NCI-H524 (cell line): ENCODE results near the gene PLS3.

ENCODE experiments used
- DNase-seq, 2 experiments: peaks; one replicate each; lab custom pipeline; 2025; lab: John Stamatoyannopoulos, UW

PLS3 gene

DNA sequence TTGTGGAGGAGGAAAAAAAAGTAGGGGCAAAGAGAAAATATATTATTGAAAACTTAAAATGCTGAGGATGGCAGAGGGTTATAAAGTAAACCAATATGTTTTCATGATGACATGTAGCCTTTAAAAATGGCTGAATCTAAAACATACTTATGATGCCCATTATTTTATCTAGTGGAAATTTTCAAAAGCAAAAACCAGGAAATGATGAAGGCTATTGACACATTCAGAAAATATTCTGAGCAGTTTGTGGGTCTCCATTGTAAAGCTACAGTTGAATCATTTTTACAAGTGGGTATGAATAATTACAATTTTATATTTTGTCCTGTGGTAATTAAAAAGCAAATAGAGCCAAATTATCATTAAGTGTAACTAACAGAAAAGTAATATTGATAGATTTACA lies 10.7 kb downstream of the PLS3 start:
- no peak for DNase-seq

DNA sequence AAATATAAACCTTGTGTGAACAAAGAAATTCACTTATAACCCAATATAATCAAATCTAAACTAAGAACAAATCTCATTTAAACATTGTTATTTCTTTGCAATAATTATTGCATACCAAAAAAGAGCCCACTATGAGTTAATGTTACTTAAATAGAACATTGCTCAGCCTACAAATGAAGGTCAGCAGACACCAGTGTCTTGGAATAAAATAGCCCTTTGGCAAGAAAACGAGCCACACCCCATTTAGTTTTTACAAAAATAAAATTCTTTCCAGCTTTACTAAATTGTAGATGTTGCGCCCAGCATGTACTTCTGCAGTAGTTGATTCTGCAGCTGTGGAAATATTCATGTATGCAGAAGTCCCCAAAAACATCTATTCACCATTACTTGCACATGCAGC lies 12.2 kb downstream of the PLS3 start:
- DNase-seq, result no peak

DNA sequence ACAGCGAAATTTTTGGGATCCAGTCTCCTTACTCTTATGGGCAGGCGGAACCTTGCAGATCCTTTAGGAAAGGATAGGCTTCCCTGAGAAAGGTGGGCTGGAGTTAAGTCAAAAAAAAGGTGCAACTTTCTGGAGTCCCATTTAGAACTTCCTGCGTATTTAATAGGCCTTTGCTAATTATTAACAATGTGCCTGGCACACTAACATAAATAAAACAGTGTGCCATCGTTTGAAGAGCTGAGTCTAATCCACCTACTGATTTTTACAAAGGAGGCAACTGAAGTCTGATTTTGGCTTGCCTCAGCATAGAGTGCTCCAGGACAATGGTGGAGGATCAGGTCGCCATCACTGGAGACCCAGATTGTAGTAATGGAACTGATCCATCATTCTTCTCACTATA lies 15.7 kb downstream of the PLS3 start:
- no peak for DNase-seq

DNA sequence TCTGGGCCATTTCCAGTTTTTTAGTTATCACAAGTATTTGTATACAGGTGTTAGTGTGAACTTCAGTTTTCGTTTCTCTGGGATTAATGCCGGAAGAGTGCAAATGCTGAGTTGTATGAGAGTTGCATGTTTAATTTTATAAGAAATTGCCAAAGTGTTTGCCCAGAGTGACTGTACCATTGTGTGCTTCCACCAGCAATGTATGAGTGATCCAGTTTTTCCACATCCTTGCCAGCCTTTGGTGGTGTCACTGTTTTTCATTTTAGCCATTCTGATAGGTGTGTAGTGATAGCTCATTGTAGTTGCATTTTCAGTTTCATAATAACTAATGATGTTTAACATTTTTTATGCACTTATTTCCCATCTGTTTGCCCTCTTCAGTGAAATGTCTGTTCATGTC lies 18.4 kb downstream of the PLS3 start:
- no peak for DNase-seq

DNA sequence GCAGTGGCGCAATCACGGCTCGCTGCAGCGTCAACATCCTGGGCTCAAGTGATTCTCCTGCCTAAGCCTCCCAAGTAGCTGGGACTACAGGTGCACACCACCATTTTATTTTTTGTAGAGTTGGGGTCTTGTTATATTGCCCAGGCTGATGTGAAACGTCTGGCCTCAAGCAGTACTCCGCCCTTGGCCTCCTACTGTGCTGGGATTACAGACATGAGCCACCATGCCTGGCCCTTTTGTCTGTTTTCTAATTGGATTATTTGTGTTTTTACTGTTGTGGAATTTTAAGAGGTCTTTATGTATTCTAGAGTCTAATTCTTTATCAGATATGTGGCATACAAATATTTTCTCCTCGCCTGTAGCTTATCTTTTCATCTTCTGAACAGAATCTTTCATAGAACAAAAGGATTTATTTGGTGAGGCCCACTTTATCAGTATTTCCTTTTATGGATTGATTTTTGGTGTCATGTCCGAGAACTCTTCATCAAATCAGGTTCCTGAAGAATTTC lies 18.9 kb downstream of the PLS3 start:
- no peak for DNase-seq

DNA sequence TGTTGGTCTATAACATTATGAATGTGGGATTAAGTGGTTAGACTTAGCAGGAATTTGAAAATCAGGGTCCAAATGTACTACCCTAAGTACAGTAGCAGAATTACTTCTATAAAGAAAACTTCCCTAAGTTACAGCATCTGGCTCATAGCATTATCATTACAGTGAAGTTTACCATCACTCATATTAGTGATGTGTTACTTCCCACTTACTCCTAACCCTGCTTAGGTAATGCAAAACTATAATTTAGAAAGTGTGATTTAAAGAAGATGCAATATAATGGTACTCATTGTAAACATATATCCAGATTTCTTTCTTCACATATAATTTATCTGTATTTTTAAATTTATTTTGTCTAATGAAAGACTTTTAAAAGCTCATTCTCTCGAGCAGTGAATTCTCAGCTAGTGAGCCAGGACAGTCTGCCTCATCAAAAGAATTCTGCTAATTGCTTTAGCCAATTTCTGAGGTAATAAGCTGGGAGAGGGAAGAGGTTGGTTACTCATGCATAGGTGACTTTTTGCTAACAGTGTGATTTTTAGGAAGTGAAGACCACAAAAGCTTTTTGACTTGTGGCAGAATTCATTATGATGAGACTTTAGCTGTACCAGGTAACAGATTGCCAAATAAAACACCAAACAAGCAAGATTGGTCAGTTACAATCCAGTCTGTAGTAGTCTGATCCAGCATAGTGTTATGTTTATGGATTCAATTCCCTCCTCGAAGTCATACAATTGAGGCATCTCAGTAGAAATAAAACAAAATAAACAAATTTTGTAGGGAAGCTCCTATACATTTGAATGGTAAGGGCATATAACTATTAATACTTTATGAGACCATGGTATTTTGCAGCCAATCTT lies 21.0 kb downstream of the PLS3 start:
- DNase-seq, result no peak

DNA sequence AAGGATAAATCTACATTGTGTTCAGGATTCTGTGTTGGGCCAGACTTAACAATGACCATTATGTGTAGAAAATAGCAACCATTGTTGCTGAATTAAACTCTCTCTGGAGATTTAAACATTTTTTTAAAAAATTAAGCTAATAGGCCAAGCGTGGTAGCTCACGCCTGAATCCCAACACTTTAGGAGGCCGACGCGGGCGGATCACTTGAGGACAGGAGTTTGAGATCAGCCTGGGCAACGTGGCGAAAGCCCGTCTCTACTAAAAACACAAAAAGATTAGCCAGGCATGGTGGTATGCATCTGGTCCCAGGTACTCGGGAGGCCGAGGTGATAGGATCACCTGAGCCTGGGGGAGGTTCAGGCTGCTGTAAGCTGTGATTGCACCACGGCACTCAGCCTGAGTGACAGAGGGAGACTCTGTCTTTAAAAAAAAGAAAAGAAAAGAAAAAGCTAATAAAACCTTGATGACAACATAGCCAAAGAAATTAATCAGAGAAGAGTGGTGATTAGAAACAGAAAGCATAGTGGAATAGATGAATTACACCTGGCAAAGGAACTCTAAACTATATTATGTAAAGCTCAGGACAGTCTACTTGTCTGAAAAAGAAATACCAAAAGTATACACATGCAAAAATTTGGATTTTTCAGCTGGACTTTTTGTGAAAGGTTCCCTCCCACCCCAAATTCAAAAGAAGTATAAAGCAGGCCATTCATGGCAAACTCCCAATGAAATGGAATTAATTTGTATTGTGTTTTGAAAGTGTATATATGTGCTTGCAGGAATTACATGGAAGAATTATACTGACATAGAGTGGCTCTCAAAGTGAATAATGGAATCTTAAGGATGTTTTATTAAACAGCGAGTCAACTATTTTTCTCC lies 21.9 kb downstream of the PLS3 start:
- DNase-seq, result no peak

DNA sequence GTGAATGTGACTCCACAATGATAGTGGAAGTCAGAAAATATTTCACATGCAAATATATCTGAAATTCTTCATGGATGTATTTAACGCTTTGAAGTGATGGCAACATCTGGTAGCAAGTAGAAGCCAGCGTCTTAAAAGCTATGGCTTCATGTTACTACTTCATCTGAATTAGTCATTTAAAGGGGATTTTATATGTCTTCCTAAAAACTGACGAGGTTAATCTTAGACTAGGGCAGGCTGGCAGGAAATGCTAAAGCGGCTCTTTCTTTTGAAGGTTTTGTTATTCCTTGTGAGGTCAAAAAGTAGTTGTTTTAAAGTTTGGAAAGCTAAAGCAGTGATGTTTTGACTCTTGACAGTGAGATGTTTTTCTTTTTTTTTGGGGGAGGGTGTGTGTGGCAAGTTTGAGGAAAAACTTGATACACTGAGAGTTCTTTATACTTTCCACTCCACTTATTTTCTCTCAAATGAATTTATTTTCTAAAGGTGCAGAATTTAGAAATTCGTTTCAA lies 22.6 kb downstream of the PLS3 start:
- peak in 1 of 2 experiments; percentile 74 for DNase-seq

DNA sequence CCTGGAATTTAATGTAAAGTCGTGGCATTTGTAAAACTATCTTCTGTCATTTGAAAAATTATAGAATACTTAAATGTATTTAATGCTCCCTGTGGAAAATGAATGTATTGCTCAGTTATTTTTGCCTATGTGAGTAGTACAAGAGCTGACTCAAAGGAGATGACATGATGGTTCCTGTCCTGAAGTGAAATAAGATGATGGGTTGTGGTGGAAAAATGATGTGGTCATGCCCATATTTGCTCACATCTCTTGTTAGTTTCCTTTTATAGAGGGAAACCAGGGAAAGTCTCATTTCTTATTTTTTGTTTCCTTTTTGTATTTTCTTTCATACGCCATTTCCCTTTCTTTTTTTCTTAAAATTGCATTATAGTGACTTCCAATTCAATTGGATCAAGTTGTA lies 23.7 kb downstream of the PLS3 start:
- DNase-seq, result no peak

DNA sequence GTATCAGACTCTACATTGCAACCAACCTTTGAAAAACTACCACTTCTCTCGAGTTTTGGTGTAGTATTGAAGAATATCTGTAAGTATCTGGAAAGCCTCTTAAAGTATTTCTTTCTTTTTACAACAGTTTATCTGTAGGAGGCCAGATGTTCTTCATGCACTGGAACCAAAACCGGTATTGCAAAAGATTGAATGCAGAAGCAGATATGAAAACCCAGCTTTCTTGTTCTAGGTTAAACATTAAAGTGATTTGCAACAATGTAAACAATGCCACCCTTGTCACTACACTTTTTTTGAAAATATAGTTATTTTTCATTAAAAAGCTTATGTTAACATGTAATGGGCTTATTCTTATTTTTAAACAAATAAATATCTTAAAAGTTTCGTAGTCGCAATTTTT lies 27.2 kb downstream of the PLS3 start:
- no peak for DNase-seq

DNA sequence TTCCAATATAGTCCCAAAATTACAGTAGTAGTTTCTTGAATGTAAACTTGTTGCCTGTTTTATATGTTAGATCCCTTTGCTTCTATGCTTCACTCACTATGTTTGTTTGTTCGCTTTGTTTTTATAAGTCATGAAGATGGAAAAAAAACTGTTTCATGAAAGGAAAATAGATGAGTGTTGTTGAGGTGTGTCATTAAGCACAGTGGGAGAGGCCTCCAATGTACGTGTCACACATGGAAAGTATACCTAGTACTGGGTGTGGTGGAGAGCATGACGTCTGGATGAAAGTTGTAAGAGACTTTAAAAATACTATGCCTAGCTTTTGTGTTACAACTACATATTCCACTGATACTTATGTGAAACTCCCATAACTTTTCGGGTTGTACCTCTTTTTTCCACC lies 28.4 kb downstream of the PLS3 start:
- no peak for DNase-seq

DNA sequence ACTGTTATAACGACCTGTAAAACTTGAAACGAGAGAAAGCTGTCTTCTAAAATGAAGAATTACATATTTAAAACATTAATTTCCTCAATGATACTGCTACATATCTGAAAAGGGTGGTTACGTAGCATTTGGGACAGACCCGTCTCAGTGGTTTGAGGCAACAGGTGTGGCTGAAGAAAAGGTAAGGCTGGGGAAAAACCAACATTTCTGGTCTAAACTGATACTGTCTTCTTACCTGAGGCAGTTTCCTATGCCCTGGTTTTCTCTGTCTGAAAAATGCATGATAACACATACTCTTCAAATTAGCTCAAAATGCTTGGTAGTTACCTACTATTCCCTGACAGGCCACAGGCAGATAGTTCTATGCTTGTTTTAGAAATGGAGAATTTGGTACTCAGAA lies 30.4 kb downstream of the PLS3 start:
- no peak for DNase-seq

DNA sequence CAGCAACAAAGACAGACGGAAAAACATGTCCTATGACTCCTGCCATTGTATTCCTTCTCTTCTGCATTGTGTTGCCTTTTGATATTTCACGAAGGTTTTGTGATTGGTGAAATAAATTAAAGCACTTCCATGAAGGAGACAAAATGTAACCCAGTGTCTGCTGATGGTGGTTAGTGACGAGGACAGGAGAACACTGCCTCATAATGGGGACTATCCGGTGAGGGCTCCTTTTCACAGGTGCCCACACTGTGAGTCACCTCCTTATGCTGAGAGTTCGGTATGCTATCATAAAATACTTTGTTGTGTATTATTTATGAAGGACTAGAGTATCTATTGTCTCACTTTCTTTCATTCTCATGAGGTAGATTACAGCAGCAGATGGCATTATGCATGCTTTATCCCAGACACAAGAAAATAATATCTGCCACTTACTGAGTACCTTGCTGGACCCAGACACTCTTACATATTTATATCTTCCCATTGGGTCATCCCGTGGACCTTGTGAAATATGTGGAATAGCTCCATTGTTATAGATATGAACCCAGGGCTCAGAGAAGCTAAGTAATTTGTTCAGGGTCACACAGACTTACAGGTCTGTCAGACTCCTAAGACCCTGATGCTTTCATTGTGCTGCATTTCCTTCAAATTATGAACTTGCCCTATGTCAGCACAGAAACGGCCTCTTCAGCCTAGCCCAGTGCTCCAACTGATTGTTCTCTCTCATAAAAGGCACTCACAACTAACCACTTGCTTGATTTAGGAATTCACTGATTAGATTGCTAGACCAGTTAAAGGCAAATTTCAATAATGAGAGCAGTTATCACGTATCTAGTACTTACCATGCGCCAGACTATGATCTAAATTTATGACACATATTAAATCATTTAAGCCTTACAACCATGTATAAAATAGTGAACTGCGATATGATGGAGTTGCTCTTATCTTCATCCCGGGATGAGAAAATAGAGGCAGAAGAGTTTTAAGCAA lies 31.2 kb downstream of the PLS3 start:
- peak in 1 of 2 experiments; percentile 16 for DNase-seq

DNA sequence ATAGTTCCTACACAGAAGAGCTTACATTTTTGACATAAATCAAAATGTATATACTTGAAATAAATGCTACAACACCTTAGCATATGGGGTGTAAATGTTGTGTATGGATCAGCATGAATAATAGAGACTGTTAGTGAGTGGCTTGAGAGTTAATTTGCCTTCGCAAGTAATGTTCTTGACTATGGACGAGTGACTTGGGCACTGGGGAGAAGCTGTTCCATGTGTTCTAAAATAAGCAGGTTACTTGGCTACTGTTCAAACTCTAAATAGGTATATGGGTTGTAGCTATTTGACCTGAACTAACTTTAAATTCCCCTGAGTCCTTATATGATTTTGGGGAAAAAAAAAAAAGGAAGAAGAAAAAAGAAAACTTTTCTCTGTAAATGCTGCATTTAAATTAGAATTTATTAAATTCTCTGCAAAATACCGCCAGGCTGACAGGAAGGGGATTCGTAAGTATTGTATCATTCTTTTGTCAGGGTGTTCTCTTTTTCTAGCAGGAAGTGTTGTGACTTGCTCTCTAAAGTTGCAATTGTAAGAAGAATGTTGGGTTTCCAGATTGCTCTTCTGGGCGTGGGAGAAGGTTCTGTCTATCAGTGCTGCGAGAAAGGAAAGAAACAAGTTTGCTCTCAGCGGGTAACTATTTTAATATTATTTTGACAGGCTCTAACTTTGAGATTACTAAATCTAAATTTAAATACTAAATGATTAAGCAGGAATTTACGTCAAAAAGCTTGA lies 32.2 kb downstream of the PLS3 start:
- no peak for DNase-seq

DNA sequence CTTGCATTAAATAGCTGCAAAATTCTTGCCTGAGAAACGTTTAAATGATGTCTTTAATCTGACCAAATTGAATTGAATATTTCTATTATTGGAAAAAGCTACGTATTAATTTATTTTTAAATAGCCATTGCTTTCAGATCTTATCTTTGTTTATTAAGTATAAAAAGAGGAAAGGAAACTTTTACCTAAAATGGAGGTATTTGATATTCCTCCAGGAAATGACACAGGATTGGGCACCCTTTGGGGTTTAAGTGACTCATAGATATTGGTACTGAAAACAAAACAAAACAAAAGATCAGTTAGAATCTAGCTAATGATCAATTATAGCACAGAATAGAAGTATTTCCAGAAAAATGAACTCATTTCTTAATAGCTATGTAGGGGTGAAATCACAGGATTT lies 34.1 kb downstream of the PLS3 start:
- DNase-seq, result no peak

DNA sequence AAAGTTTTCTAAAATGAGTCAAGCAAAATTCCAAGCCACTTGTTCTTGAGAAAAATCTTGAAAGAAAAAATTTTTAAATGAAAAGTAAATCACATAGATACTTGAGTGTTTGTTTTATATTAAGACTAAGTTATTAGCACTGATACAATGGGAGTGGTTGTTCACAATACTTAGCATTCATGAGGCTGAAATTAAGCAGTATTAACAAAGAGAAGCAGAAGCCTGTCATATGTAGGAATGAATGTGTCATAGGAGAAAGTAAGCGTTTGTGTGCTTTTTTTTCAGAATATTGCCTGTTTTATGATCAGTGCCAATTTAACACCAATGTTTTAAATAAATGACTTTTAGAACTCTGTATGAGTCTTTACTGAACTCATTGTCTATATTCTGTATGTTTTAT lies 37.6 kb downstream of the PLS3 start:
- DNase-seq, result no peak

DNA sequence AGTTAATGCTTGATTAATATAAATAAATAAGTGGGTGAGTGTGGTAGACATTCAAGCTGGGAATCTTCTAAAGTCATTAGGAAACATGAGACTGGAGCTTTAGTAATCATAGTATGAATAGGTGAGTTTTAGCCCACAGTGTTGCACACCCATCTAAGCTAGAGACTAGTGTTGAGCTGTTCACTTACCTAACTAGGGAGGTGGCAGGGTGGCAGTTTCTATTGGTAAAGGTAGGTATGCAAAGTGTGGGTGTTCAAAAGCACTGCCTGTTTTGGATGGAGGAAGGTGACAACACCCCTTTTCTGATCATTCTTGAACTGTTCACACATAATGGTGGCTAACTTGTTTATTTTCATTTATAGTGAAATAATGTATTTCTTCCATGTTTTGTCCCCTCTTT lies 41.3 kb downstream of the PLS3 start:
- no peak for DNase-seq

DNA sequence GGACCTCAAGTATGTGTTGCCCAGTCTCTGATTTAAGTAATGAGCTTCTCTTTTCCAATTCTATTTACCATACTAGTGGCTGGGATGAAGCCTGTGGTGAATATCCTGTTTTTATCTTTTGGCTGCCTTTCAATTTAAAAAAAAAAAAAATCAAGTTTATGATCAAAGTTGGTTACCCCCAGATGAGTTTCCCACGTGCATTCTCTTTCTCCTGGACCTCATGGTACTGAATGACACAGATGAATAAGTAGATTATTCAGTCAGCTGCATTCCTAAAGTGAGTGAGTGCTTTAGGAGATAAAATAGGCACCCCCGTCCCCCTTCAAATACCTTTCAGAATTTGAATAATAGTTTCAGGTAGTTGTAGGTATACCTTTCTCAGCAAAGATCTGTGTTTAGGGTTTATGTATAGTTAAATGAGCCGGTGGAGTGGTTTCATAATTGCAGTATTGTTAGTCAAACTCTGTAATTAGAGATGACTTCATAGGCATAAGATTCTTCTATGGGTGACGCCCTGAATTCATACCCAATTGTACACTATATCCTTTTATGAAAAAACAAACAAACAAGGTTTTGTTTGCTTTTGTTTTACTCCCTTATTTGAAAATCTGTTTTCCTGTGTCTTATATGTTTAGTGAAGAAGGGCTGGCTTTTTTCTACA lies 41.9 kb downstream of the PLS3 start:
- no peak for DNase-seq

DNA sequence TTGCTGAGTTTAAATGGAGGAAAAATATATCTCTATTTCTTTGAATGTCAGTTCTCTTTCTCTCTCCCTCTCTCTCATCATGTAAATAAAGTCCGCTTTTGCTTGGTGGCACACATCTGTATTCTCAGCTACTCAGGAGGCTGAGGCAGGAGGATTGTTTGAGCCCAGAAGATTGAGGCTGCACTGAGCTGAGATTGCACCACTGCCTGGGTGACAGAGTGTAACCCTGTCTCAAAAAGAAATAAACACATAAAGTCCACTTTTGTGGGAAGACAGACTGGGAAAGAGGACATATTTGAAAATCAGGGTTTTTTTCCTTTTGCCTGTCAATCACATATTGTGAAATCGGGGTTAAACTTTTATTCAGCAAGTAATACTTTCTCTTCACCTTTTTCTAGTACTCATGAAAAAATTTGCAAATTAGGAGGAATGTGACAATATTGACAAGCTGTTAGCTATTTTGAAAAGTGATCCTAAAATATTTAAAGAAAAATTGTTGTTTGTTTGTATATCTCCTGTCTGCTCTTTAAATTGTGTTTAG lies 42.6 kb downstream of the PLS3 start:
- no peak for DNase-seq

DNA sequence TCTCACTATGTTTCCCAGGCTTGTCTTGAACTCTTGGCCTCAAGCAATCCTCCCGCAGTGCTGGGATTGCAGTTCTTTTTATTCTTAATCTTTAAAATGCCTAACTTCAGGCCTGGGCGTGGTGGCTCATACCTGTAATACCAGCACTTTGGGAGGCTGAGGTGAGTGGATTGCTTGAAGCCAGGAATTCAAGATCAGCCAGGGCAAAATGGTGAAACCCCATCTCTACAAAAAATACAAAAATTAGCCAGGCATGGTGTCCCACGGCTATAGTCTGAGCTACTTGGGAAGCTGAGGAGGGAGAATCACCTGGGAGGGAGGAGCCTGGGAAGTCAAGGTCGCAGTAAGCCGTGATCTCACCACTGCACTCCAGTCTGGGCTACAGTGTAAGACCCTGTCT lies 45.9 kb downstream of the PLS3 start:
- no peak for DNase-seq
